DMS79 (cell line): Measurements from ENCODE around the gene SPP2.

Source experiments
- DNase-seq: peaks from one replicate; lab custom pipeline; 2025; lab: John Stamatoyannopoulos, UW

Gene SPP2

DNA sequence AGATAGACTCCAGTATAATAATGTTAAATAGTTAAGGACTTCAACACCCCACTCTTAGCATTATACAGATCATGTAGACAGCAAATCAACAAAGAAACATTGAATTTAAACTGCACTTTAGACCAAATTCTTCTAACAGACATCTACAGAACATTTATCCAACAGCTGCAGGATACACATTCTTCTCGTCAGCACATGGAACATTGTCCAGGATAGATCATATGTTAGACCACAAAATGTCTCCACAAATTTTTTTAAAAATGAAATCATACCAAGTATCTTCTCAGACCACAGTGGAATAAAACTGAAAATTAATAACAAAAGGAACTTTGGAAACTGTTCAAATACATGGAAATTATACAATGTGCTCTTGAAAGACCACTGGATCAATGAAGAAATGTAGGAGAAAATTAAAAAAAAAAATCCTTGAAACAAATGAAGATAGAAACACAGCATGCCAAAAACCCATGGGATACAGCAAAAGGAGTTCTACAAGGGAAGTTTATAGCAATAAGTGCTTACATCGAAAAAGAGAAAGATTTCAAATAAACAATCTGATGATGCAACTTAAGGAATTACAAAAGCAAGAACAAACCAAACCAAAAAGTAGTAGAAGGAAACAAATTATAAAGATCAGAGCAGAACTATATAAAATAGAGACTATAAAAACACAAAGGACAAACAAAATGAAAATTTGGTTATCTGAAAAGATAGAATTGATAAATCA, 12.3 kb upstream of the SPP2 start:
- no peak for DNase-seq

DNA sequence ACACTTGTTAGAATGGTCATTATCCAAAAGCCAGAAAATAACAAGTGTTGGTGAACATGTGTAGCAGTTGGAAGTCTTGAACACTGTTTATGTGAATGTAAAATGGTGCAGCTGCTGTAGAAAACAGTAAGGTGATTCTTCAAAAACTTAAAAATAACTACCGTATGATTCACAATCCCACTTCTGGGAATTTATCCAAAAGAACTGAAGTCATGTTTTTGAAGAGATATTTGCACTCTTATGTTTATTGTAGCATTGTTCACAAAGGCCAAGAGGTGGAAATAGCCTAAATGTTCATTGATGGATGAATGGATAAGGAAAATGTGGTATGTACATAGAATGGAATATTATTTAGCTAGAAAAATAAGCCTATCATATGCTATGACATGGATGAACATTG, 6.3 kb upstream of the SPP2 start:
- DNase-seq = no peak

GRCh38 chr2:234046521-234046920, 4.0 kb upstream of the SPP2 start:
- no peak for DNase-seq

- DNase-seq = no peak
Observed at GRCh38 chr2:234047361-234047760, 3.1 kb upstream of the SPP2 start.

- no peak for DNase-seq
Observed at GRCh38 chr2:234048049-234048448, 2.5 kb upstream of the SPP2 start.

GRCh38 chr2:234051374-234052070, 1.0 kb downstream of the SPP2 start:
- DNase-seq = no peak

GRCh38 chr2:234058881-234059280, 8.4 kb downstream of the SPP2 start:
- DNase-seq = no peak

- DNase-seq = no peak
Observed at GRCh38 chr2:234060236-234060635, 9.7 kb downstream of the SPP2 start.

- no peak for DNase-seq
Observed at GRCh38 chr2:234061624-234062257, 11.2 kb downstream of the SPP2 start.

DNA sequence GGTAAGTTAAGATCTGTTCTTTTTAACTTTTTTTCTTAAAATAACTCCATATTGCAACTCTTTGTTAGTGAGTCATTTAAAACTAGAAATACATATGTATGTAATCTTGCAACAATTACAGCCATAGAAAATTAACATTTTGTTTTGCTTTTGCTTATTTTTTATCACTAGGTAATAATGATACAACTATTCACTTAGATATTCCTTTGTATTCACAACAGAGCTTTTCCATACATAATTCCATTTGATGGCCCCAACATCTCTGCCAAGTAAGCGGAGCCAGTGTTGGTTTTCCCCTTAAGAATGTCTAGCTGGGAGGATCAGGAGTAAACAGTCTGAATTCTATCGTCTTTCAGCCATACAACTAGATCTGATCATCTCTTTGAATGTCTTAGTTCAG, 16.1 kb downstream of the SPP2 start:
- DNase-seq = no peak

DNA sequence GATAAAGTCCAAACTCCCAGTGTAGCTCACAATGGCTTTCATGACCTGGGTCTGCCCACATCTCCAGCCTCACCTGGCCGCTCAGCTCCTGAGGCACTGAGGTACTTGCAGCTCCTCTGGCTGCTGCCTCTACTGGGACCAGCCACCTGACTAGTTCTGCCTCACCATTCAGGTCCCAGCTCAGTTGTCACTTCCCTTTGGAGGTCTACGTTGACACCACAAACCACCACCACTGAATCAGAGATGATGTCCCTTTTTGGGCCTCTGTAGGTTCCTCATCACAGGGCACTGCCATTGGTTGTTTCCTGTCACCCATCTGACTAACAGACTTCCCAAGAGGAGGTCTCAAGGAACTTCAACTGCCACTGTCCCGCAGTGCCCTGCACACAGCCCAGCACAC, 21.2 kb downstream of the SPP2 start:
- no peak for DNase-seq

GRCh38 chr2:234072454-234072853, 22.0 kb downstream of the SPP2 start:
- no peak for DNase-seq

- no peak for DNase-seq
Observed at GRCh38 chr2:234074751-234075517, 24.4 kb downstream of the SPP2 start.

DNA sequence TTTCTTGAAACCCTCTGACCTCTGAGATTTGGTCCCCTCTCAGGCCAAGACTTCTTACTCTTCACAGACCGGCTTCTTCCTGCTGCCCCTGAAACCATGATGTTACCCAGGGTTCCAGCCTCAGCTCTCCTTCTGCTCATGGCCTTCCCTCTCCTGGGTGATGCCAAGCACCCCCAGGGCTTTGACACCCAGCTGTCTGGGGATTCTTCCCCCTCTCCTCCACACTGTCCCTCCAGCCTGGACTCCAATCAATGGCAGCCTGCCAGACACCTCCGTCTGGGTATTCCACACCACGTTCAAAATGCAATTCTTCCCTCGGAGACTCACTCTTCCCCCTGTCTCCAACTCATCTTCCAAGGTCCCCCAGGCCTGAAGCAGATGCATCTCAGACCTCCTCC, 25.0 kb downstream of the SPP2 start:
- DNase-seq = no peak

DNA sequence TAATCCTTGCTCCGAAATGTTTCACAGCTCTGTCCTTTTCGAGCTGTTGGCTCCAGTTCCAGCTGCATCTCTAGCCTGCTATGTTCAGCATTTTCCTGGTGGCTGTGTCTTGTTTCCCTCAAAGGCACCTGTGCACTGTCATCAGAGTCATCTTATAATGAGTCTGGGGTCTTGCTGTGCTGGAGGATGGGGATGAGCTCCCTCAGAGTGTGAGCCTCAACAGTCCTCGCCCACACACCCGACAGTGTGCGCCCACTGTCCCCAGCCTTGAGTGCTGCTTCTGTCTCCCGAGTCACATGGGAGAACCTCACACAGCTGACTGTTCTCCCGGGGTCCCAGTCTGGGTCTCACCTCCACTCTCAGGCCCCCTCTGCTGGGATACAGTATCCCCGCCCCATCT, 25.4 kb downstream of the SPP2 start:
- DNase-seq = no peak

DNA sequence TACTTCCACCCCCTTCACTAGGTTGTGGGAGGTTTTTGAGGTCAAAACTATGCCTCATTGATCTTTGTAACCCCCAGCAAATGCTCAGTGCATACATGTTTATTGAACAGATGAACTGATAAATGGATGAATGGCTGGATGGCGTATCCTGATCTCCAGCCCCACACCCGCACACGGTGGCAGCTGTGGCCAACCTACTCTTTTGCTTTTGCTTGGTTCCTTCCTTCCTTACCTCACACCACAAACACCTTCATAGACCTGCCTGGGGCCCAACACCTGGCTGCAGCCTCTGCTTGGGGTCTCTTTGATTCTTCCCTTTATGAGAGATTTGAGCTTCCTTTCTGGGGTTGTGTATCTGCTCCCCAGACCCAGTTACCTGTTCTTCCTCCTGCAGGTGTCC, 25.9 kb downstream of the SPP2 start:
- DNase-seq = no peak

DNA sequence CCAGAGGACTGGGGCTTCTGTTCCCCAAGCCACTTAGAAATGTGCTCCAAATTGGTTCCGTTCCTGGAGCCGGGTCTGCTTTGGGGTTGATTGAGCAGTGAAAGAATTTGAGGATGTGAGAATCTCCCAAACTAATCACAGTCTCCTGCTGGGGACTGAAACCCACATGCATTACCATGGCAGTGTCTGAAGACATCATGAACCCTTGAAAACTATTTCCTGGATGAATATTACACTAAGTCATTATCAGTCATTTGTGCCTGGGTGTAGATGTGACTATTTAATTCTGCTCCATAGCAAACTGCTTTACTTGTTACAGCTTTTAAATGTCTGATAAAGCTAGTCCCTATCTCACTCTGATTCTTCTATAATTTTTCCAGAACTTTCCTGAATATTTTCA, 27.6 kb downstream of the SPP2 start:
- no peak for DNase-seq

GRCh38 chr2:234081970-234082822, 31.7 kb downstream of the SPP2 start:
- DNase-seq = peak; percentile 80

GRCh38 chr2:234083572-234084348, 33.3 kb downstream of the SPP2 start:
- DNase-seq = no peak

DNA sequence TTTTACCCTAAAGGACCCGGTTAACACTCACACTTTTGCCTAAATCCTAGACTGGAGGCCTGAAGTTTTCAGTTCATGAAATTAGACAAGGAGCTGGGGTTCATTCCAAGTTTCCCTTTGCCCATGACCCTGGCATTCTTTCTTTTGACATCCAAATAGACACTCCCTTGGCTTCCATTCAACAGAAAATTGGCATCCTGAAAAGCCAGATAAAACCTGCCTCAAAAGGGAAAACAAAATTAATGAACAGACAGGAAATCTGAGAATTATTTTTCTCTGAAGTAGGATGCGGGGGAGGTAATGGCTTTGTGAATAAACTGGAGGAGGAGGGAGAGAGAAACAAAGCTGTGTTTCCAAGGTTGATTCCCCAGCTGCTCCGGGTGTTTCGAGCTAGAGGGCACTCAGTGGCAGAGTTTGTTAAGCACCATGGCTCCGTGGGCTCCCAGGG, 41.0 kb downstream of the SPP2 start:
- no peak for DNase-seq

GRCh38 chr2:234091883-234092282, 41.4 kb downstream of the SPP2 start:
- DNase-seq = no peak
